HG03025 (cell line): Measurements from ENCODE around the gene CNTNAP5.
"Not testable (repeated sequence)": the region's sequence is repeated elsewhere in the genome, so short reads cannot be mapped to it uniquely, and the experiment has no call there.

ENCODE experiments used
- ATAC-seq: cut with Tn5 transposase; IDR thresholded peaks from one replicate; pipeline ENCODE4 v1.9.1; 2021; ENCODE audit warnings: mild to moderate bottlenecking, moderate library complexity; ENCODE audit not compliant: unreplicated experiment, low FRiP score

The CNTNAP5 gene

GRCh38 chr2:124382067-124382618 is 357.1 kb downstream of the CNTNAP5 start:
- ATAC-seq = no peak

- no peak for ATAC-seq
These were observed 370.9 kb downstream of the CNTNAP5 start for GRCh38 chr2:124395961-124396360.

GRCh38 chr2:124402274-124402673 is 377.2 kb downstream of the CNTNAP5 start:
- no peak for ATAC-seq

GRCh38 chr2:124407836-124408534 is 382.9 kb downstream of the CNTNAP5 start:
- not testable (repeated sequence) for ATAC-seq

GRCh38 chr2:124424074-124424473 is 399.0 kb downstream of the CNTNAP5 start:
- ATAC-seq = no peak

- no peak for ATAC-seq
These were observed 401.0 kb downstream of the CNTNAP5 start for GRCh38 chr2:124426122-124426521.

GRCh38 chr2:124426625-124427024 is 401.5 kb downstream of the CNTNAP5 start:
- no peak for ATAC-seq

- no peak for ATAC-seq
These were observed 412.7 kb downstream of the CNTNAP5 start for GRCh38 chr2:124437811-124438210.

GRCh38 chr2:124450481-124450880 is 425.4 kb downstream of the CNTNAP5 start:
- no peak for ATAC-seq

- ATAC-seq = no peak
These were observed 451.2 kb downstream of the CNTNAP5 start for GRCh38 chr2:124476291-124476690.

GRCh38 chr2:124478761-124479160 is 453.7 kb downstream of the CNTNAP5 start:
- no peak for ATAC-seq

GRCh38 chr2:124480958-124481357 is 455.9 kb downstream of the CNTNAP5 start:
- ATAC-seq = no peak

- ATAC-seq = no peak
These were observed 457.0 kb downstream of the CNTNAP5 start for GRCh38 chr2:124482044-124482443.

- no peak for ATAC-seq
These were observed 457.5 kb downstream of the CNTNAP5 start for GRCh38 chr2:124482551-124482950.

- no peak for ATAC-seq
These were observed 460.6 kb downstream of the CNTNAP5 start for GRCh38 chr2:124485659-124486058.

GRCh38 chr2:124489686-124490085 is 464.6 kb downstream of the CNTNAP5 start:
- ATAC-seq = no peak

GRCh38 chr2:124501575-124502152 is 476.6 kb downstream of the CNTNAP5 start:
- ATAC-seq = no peak

GRCh38 chr2:124514236-124514635 is 489.1 kb downstream of the CNTNAP5 start:
- ATAC-seq = no peak

GRCh38 chr2:124520953-124521352 is 495.9 kb downstream of the CNTNAP5 start:
- ATAC-seq = no peak

GRCh38 chr2:124523096-124523495 is 498.0 kb downstream of the CNTNAP5 start:
- no peak for ATAC-seq

GRCh38 chr2:124524155-124524915 is 499.2 kb downstream of the CNTNAP5 start:
- no peak for ATAC-seq
